Transverse colon (tissue), 4 donors: Measurements from ENCODE around the gene VEPH1.

Experiments used
- CTCF ChIP-seq, 5 experiments: fragments of 200-600 bp in 3 of 5; fragments of 450-650 bp in 2 of 5; sonication (generic) in 3 of 5; IDR thresholded peaks; 1 replicate in 2 of 5; 2 replicates in 3 of 5; pipeline ENCODE4 v1.5.1; 2016 to 2017; ENCODE audit warnings: antibody characterized with exemption in 5 of 5, inconsistent platforms in 3 of 5, mild to moderate bottlenecking in 2 of 5, moderate library complexity in 1 of 5
- EP300 ChIP-seq: sonication (generic); formaldehyde crosslinking; IDR thresholded peaks from one replicate; pipeline ENCODE4 v1.6.1; 2017; ENCODE audit warnings: antibody characterized with exemption, low read depth
- POLR2A ChIP-seq: fragments of 450-650 bp; IDR thresholded peaks from one replicate; pipeline ENCODE4 v1.6.1; 2016; ENCODE audit warnings: antibody characterized with exemption, mild to moderate bottlenecking, moderate library complexity
- POLR2AphosphoS5 ChIP-seq, 3 donors: sonication (generic); formaldehyde crosslinking; IDR thresholded peaks; one replicate each; pipeline ENCODE4 v1.6.1; 2016; ENCODE audit warnings: antibody characterized with exemption in 3 of 3

- TF ChIP-seq CTCF (IDR thresholded peaks at IDR 0.05) (no peak), POLR2AphosphoS5 (IDR thresholded peaks at IDR 0.05) (no peak), POLR2A (no peak), EP300 (no peak)
Observed at GRCh38 chr3:157354254-157354653, 149.0 kb downstream of the VEPH1 start.
